Measurements from ENCODE around the gene UBE2Q1. TPM values are rescaled to one million over a fixed set of nuclear protein-coding genes. Genes with fewer than 3 reads are reported as not detected.
A peak's percentile ranks its signal among the peaks of the same experiment; 100 is the strongest.
"Not testable (repeated sequence)": the region's sequence is repeated elsewhere in the genome, so short reads cannot be mapped to it uniquely, and the experiment has no call there.

UBE2Q1 gene
- total and polyA plus RNA-seq, 9 donors: 14.3 to 119 (median 58.5) TPM

GRCh38 chr1:154533952-154534844 is 24.3 kb downstream of the UBE2Q1 start:
- Histone ChIP-seq H3K27me3 (no peaks in the 10 kb centered on the region), H3K27ac (no peak overlapping the region), H3K4me1 (ENCODE audit: insufficient read depth) (no peaks in the 10 kb centered on the region), H3K4me3 (no peak overlapping the region), H3K36me3 (no peaks in the 10 kb centered on the region), H3K9me3 (no peaks in the 10 kb centered on the region)
- peak in 1 of 3 donors; percentile 7 for TF ChIP-seq CTCF (IDR thresholded peaks at IDR 0.05)
- no peak for TF ChIP-seq POLR2A (IDR thresholded peaks at IDR 0.05)
- TF ChIP-seq EP300 (IDR thresholded peaks at IDR 0.05): no peak
- intact Hi-C loops (cut with DNase I): no loop called here
- WGBS, 3 donors: 54 to 63% (median 61%) methylated on average over 11 of the region's 11 CpGs
- no peak for DNase-seq

- H3K4me1 ChIP-seq (ENCODE audit: insufficient read depth); H3K9me3 ChIP-seq; H3K27me3 ChIP-seq; DNase-seq; H3K27ac ChIP-seq; H3K36me3 ChIP-seq; H3K4me3 ChIP-seq; intact Hi-C loops (cut with DNase I): not testable (repeated sequence)
- WGBS, 3 donors: 94 to 99% (median 98%) methylated on average over 5 to 13 of the region's 13 CpGs
These were observed 26.5 kb downstream of the UBE2Q1 start for GRCh38 chr1:154531950-154532349.

GRCh38 chr1:154529308-154529707 is 29.2 kb downstream of the UBE2Q1 start:
- no peaks in the 10 kb centered on the region for H3K9me3 ChIP-seq
- intact Hi-C loops (cut with DNase I): no loop called here
- no peaks in the 10 kb centered on the region for H3K4me1 ChIP-seq (ENCODE audit: insufficient read depth)
- H3K27me3 ChIP-seq: no peaks in the 10 kb centered on the region
- DNase-seq: no peak
- WGBS, 3 donors: 90 to 96% (median 92%) methylated on average over 6 of the region's 6 CpGs
- H3K4me3 ChIP-seq: no peak overlapping the region
- TF ChIP-seq EP300 (IDR thresholded peaks at IDR 0.05) (no peak), CTCF (IDR thresholded peaks at IDR 0.05) (no peak)
- no peak overlapping the region for H3K27ac ChIP-seq
- H3K36me3 ChIP-seq: no peaks in the 10 kb centered on the region

GRCh38 chr1:154527192-154527591 is 31.3 kb downstream of the UBE2Q1 start:
- Histone ChIP-seq H3K36me3 (no peaks in the 10 kb centered on the region), H3K9me3 (no peaks in the 10 kb centered on the region), H3K27me3 (no peaks in the 10 kb centered on the region), H3K27ac (no peak overlapping the region), H3K4me1 (ENCODE audit: insufficient read depth) (no peaks in the 10 kb centered on the region), H3K4me3 (no peak overlapping the region)
- intact Hi-C loops (cut with DNase I): no loop called here
- DNase-seq: no peak
- WGBS, 3 donors: 64 to 77% (median 66%) methylated on average over 6 of the region's 6 CpGs
- TF ChIP-seq POLR2A (IDR thresholded peaks at IDR 0.05) (no peak), CTCF (IDR thresholded peaks at IDR 0.05) (no peak), EP300 (IDR thresholded peaks at IDR 0.05) (no peak)

- no peak for DNase-seq
- Histone ChIP-seq H3K4me1 (ENCODE audit: insufficient read depth) (no peaks in the 10 kb centered on the region), H3K27me3 (no peaks in the 10 kb centered on the region), H3K4me3 (no peak overlapping the region), H3K27ac (no peak overlapping the region), H3K9me3 (no peaks in the 10 kb centered on the region), H3K36me3 (no peaks in the 10 kb centered on the region)
- intact Hi-C loops (cut with DNase I): no loop called here
- no peak for TF ChIP-seq EP300 (IDR thresholded peaks at IDR 0.05)
- TF ChIP-seq CTCF (IDR thresholded peaks at IDR 0.05): no peak
- no peak for TF ChIP-seq POLR2A (IDR thresholded peaks at IDR 0.05)
These were observed 33.6 kb downstream of the UBE2Q1 start for GRCh38 chr1:154524881-154525280.
